ENCODE results near the gene KCTD10.

KCTD10 gene

GRCh38 chr12:109477185-109477962 is at the start of gene KCTD10, which contains the start of gene UBE3B:
TSS of gene KCTD10 (minus strand) at chr12:109477300. CDS start at chr12:109477262, 38 bp downstream.
TSS of gene UBE3B (plus strand) at chr12:109477634. CDS start at chr12:109483552, 5,918 bp downstream.
- peak; percentile 84 to 90 for DNase-seq

GRCh38 chr12:109525279-109525585 is 48.1 kb upstream of the KCTD10 start:
- no peak for DNase-seq

- no peak for DNase-seq
These were observed 47.6 kb upstream of the KCTD10 start for GRCh38 chr12:109524466-109525278.

GRCh38 chr12:109523504-109523903 is 46.4 kb upstream of the KCTD10 start:
- no peak for DNase-seq

GRCh38 chr12:109523071-109523470 is 46.0 kb upstream of the KCTD10 start:
- no peak for DNase-seq

- DNase-seq, result no peak
These were observed 44.7 kb upstream of the KCTD10 start for GRCh38 chr12:109521831-109522230.

- no peak for DNase-seq
These were observed 42.7 kb upstream of the KCTD10 start for GRCh38 chr12:109519787-109520186.

- DNase-seq, result peak; percentile 67 to 83
These were observed 41.9 kb upstream of the KCTD10 start for GRCh38 chr12:109518820-109519665.

GRCh38 chr12:109517619-109518018 is 40.5 kb upstream of the KCTD10 start:
- DNase-seq, result peak; percentile 90 to 91

GRCh38 chr12:109513977-109514376 is 36.9 kb upstream of the KCTD10 start:
- peak; percentile 28 to 67 for DNase-seq

- DNase-seq, result no peak
These were observed 36.0 kb upstream of the KCTD10 start for GRCh38 chr12:109513051-109513450.

- DNase-seq, result peak in 1 of 2 experiments; percentile 28
These were observed 35.5 kb upstream of the KCTD10 start for GRCh38 chr12:109512608-109513007.

- peak in 1 of 2 experiments; percentile 89 for DNase-seq
These were observed 33.1 kb upstream of the KCTD10 start for GRCh38 chr12:109510196-109510595.

GRCh38 chr12:109504068-109504467 is 27.0 kb upstream of the KCTD10 start:
- DNase-seq, result peak in 1 of 2 experiments; percentile 41

- no peak for DNase-seq
These were observed 26.5 kb upstream of the KCTD10 start for GRCh38 chr12:109503611-109504010.

GRCh38 chr12:109502332-109502731 is 25.2 kb upstream of the KCTD10 start:
- DNase-seq, result no peak

GRCh38 chr12:109501299-109501698 is 24.2 kb upstream of the KCTD10 start:
- no peak for DNase-seq

GRCh38 chr12:109500406-109501185 is 23.5 kb upstream of the KCTD10 start:
- no peak for DNase-seq

- DNase-seq, result no peak
These were observed 20.6 kb upstream of the KCTD10 start for GRCh38 chr12:109497675-109498074.

- DNase-seq, result no peak
These were observed 19.2 kb upstream of the KCTD10 start for GRCh38 chr12:109496306-109496705.

GRCh38 chr12:109495012-109495411 is 17.9 kb upstream of the KCTD10 start:
- no peak for DNase-seq

GRCh38 chr12:109494348-109494881 is 17.3 kb upstream of the KCTD10 start:
- no peak for DNase-seq

Data from NCI-H187 (cell line).